ENCODE measurements around the gene UGDH.

The UGDH gene

GRCh38 chr4:39451423-39452023, 75.7 kb downstream of the UGDH start:
- DNase-seq, result no peak

- DNase-seq, result no peak
These were observed 76.6 kb downstream of the UGDH start for GRCh38 chr4:39450618-39451017.
